Activated naive CD8-positive, alpha-beta T cell treated with anti-CD3 and anti-CD28 coated beads, Interleukin-2, amount 10 ng/mL, durations not matched to agents 7 days and 5 days (primary cell): ENCODE measurements around the gene ELP5. TPM values are rescaled to one million over a fixed set of nuclear protein-coding genes. Genes with fewer than 3 reads are reported as not detected.

Experiments used
- ATAC-seq: fragments of 150-1000 bp; cut with Tn5 transposase; one replicate; pipeline ENCODE4 v1.10.0; 2021; ENCODE audit warnings: low read depth, moderate library complexity
- POLR2A ChIA-PET: fragments of 350-600 bp; sonication (Branson Sonifier 250); formaldehyde crosslinking; loops from one replicate; lab custom pipeline; 2021; ENCODE audit warnings: antibody characterized with exemption; lab: Charles Lee
- DNase-seq: peaks from one replicate; pipeline ENCODE4 v3.0.0; 2021
- H3K27ac Mint-ChIP-seq: one replicate; pipeline ENCODE4 v1.8.0; 2022; ENCODE audit warnings: mild to moderate bottlenecking, mixed read lengths
- H3K27me3 Mint-ChIP-seq: one replicate; pipeline ENCODE4 v1.8.0; 2022; ENCODE audit warnings: mild to moderate bottlenecking, moderate library complexity, mixed read lengths
- H3K36me3 Mint-ChIP-seq: one replicate; pipeline ENCODE4 v1.8.0; 2021; ENCODE audit warnings: mild to moderate bottlenecking, mixed read lengths
- H3K4me1 Mint-ChIP-seq: one replicate; pipeline ENCODE4 v1.8.0; 2021; ENCODE audit warnings: mixed read lengths
- H3K4me3 Mint-ChIP-seq: one replicate; pipeline ENCODE4 v1.8.0; 2022; ENCODE audit warnings: mild to moderate bottlenecking, moderate library complexity, mixed read lengths
- H3K9me3 Mint-ChIP-seq: one replicate; pipeline ENCODE4 v1.8.0; 2021; ENCODE audit warnings: mixed read lengths
- total RNA-seq, 2 experiments: library from RNA; stranded (reverse); gene quantifications; one replicate each; pipeline ENCODE4 v1.2.3, GENCODE V29; 2021

The ELP5 gene, protein sequence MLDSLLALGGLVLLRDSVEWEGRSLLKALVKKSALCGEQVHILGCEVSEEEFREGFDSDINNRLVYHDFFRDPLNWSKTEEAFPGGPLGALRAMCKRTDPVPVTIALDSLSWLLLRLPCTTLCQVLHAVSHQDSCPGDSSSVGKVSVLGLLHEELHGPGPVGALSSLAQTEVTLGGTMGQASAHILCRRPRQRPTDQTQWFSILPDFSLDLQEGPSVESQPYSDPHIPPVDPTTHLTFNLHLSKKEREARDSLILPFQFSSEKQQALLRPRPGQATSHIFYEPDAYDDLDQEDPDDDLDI
- 10 to 100 TPM; 49.5 to 52.0 TPM for total RNA-seq

- no peaks in the 10 kb centered on the region for H3K27me3 Mint-ChIP-seq
- DNase-seq, result peak; percentile 91
- H3K27ac Mint-ChIP-seq, result peak within 1 kb of the TSS; percentile 100
- no peaks in the 10 kb centered on the region for H3K9me3 Mint-ChIP-seq
- ATAC-seq, result peak; percentile 66
- POLR2A ChIA-PET, result interaction anchor here (0.9 to 4.0 kb wide), 4 partner anchors 10 to 84 kb away, joined by 3 to 56 read pairs (median 19); partner anchors contain the start of genes ACADVL, ACAP1, DLG4 and DVL2
- H3K36me3 Mint-ChIP-seq, result peaks cover 11% of the 10 kb centered on the region
- H3K4me1 Mint-ChIP-seq, result peaks cover 39% of the 10 kb centered on the region
- peak within 1 kb of the TSS; percentile 99 for H3K4me3 Mint-ChIP-seq
Measured at GRCh38 chr17:7252176-7253043, at the start of gene ELP5. TSS of gene ELP5 (plus strand) at chr17:7252215. CDS start at chr17:7252551, 336 bp downstream.

- Mint-ChIP-seq H3K27ac (peak overlapping the region; percentile 68), H3K4me1 (peaks cover 24% of the 10 kb centered on the region), H3K9me3 (no peaks in the 10 kb centered on the region), H3K27me3 (no peaks in the 10 kb centered on the region), H3K36me3 (peaks cover 5% of the 10 kb centered on the region), H3K4me3 (peak overlapping the region; percentile 17)
- ATAC-seq (no peak), DNase-seq (no peak)
- POLR2A ChIA-PET, result no interaction called here
Measured at GRCh38 chr17:7203391-7203790, 48.6 kb upstream of the ELP5 start.

DNA sequence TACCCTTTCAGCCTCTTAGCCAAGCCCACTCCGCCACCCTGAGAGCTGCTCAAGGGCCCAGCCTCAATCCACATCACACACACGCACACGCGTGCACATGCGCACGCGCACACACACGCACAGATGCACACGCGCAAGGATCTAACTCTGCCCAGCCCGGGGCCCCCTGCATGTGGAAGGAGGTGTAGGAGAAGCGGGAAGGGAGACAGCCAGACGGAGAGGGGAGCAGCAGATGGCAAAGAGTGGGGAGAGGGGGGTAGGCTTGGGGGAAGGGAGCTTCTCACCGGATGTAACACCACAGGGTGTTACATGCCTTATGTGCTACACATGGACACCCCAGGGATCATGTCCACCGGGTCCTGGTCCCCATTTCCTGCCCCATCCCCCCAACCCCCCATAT is 47.7 kb upstream of the ELP5 start:
- Mint-ChIP-seq H3K36me3 (peaks cover 5% of the 10 kb centered on the region), H3K9me3 (no peaks in the 10 kb centered on the region), H3K27me3 (no peaks in the 10 kb centered on the region), H3K4me1 (peaks cover 24% of the 10 kb centered on the region), H3K4me3 (peak overlapping the region; percentile 91), H3K27ac (peak overlapping the region; percentile 92)
- no peak for DNase-seq
- ATAC-seq, result peak; percentile 12
- POLR2A ChIA-PET, result interaction anchor here (0.7 to 1.4 kb wide), 4 partner anchors 15 to 504 kb away, joined by 3 to 6 read pairs (median 4); partner anchors contain the start of gene DLG4

DNA sequence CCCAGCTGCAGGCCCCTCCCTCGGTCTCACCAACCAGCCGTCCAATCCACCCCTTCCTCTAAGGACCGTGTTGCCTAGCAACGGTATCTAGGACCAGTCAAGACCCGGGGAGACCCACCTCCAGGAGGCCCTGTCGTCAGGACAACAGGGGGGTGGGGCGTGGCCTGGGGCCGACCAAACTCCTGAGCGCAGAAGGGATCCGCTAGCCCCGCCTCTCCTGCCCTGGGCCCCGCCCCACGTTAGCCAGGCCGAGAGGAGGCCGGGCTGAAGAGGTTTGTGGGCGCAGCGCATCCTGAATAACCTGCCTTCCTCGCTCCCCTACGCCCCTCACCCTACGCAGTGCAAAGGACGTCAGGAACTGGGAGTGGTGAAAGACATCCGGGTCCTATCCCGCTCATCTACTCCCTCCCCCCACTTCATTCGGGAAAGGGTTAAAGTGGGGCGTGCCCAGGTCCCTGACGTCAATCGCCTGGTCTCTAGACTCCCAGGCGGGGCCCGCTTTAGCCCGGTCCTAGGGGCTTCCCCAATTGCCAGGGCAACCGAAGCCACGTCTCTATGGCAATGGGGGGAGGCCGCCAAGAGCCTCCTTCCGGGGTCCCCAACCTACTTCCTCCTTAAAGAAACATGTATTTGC is 47.1 kb upstream of the ELP5 start:
- DNase-seq (peak; percentile 94), ATAC-seq (peak; percentile 86)
- Mint-ChIP-seq H3K4me3 (peak overlapping the region; percentile 91), H3K27me3 (peaks cover 2% of the 10 kb centered on the region), H3K4me1 (peaks cover 24% of the 10 kb centered on the region), H3K27ac (peak overlapping the region; percentile 92), H3K36me3 (peaks cover 5% of the 10 kb centered on the region), H3K9me3 (no peaks in the 10 kb centered on the region)
- POLR2A ChIA-PET, result interaction anchor here (0.7 to 1.4 kb wide), 5 partner anchors 14 to 504 kb away, joined by 3 to 6 read pairs (median 4); partner anchors contain the start of gene DLG4

DNA sequence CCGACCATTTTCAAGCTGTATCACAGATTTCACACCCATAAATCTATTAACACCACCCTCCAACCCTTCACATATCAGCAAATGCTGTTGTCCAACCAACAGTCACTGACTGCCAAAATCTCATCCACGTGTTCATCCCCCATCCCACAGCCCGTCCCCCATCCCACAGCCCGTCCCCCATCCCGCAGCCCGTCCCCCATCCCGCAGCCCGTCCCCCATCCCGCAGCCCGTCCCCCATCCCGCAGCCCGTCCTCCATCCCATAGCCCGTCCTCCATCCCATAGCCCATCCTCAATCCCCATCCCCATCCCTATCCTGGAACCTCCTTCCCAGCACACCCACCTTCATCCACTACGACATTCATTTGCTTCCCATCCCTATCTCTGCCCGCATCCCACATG is 46.5 kb upstream of the ELP5 start:
- Mint-ChIP-seq H3K27ac (peak overlapping the region; percentile 92), H3K36me3 (peaks cover 5% of the 10 kb centered on the region), H3K4me3 (peak overlapping the region; percentile 91), H3K4me1 (peaks cover 24% of the 10 kb centered on the region), H3K9me3 (no peaks in the 10 kb centered on the region), H3K27me3 (peaks cover 5% of the 10 kb centered on the region)
- POLR2A ChIA-PET, result interaction anchor here (0.8 to 1.2 kb wide), 2 partner anchors 32 to 33 kb away, joined by 3 read pairs; partner anchors contain the start of gene PHF23
- DNase-seq (no peak), ATAC-seq (no peak)

DNA sequence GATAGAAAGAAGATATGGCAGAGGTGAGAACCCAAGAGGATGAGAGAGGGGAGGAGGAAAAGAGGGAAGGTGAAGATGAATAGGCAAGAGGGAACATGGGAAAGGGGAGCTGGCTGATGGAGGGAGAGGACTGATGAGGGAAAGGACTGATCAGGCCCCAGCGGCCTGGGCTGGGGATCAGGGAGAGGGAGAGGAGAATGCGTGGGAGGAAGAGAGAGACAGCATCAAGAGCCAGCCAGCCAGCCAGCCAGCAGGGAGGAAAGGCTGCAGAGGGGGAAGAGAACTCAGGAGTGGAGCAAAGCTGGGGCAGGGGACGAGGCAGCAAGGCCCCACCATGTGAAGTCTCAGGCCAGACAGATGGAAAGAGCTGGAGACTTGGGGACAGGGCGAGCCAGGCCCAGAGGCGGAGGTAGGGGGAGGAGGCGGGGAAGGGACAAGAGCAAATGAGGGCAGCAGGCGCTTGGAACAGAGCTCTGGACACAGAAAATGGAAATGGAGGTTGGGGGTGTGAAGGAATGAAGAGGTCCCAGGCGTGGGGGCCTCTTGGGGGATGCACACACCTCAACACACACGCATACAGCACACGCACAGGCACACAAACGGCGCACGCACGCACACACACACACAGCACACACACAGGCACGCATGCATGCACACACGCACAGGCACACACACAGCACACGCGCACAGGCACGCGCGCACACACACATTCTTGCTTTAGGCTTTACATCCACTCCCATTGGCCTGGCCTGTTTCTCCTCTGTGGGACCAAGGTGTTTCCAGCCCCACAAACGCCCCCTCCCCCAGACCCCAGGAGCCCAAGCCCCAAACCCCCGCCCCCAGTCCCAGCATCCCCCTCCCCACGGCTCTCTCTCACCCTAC is 44.7 kb upstream of the ELP5 start:
- POLR2A ChIA-PET, result interaction anchor here (1.4 kb wide), 1 partner anchor 9 kb away, joined by 3 read pairs; no protein-coding TSS in a partner anchor
- no peak for ATAC-seq
- Mint-ChIP-seq H3K27me3 (peaks cover 7% of the 10 kb centered on the region), H3K27ac (peak overlapping the region; percentile 28), H3K36me3 (peaks cover 5% of the 10 kb centered on the region), H3K4me3 (no peak overlapping the region), H3K9me3 (no peaks in the 10 kb centered on the region), H3K4me1 (peaks cover 30% of the 10 kb centered on the region)
- no peak for DNase-seq

GRCh38 chr17:7208027-7208571 is 43.9 kb upstream of the ELP5 start:
- no peak for ATAC-seq
- Mint-ChIP-seq H3K27me3 (peaks cover 7% of the 10 kb centered on the region), H3K36me3 (peaks cover 2% of the 10 kb centered on the region), H3K4me3 (no peak overlapping the region), H3K4me1 (peaks cover 31% of the 10 kb centered on the region), H3K27ac (no peak overlapping the region), H3K9me3 (no peaks in the 10 kb centered on the region)
- POLR2A ChIA-PET, result interaction anchor here (1.4 kb wide), 1 partner anchor 8 kb away, joined by 3 read pairs; no protein-coding TSS in a partner anchor
- no peak for DNase-seq

DNA sequence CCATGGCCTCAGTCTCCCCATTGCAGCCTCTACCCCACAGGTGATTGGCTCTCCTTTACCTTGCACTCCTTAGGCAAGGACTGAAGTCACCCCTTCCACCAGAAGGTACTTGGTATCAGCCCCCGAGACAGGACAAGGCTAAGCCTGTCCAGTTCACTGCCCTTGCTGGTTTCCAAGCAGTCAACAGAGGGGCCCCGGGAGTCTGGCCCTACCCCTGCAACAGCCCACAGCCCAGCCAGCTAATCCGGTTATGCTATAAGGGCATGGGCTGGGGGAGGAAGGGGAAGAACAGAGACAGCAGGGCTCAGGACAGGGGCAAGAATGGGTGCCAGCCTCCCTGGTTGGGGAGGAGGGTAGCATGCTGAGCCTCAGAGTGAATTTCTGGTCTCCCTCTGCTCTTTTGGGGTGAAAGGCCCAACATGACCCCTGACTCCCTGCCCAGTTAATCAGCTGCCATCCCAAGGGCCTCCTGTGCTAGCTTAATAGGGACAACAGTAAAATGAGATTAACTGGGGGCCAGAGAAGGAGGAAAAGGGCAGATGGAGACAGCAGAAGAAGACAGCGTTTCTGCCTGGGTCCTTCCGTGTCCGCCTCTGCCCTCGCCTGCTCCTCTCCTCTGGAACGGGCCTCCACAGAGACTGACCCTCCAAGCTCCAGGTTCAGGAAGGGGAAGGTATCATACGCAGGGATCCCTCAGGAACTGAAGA is 43.1 kb upstream of the ELP5 start:
- no peaks in the 10 kb centered on the region for H3K9me3 Mint-ChIP-seq
- peaks cover 7% of the 10 kb centered on the region for H3K27me3 Mint-ChIP-seq
- no peaks in the 10 kb centered on the region for H3K36me3 Mint-ChIP-seq
- POLR2A ChIA-PET, result no interaction called here
- peak overlapping the region; percentile 3 for H3K27ac Mint-ChIP-seq
- ATAC-seq (no peak), DNase-seq (no peak)
- H3K4me3 Mint-ChIP-seq, result no peak overlapping the region
- H3K4me1 Mint-ChIP-seq, result peaks cover 37% of the 10 kb centered on the region

DNA sequence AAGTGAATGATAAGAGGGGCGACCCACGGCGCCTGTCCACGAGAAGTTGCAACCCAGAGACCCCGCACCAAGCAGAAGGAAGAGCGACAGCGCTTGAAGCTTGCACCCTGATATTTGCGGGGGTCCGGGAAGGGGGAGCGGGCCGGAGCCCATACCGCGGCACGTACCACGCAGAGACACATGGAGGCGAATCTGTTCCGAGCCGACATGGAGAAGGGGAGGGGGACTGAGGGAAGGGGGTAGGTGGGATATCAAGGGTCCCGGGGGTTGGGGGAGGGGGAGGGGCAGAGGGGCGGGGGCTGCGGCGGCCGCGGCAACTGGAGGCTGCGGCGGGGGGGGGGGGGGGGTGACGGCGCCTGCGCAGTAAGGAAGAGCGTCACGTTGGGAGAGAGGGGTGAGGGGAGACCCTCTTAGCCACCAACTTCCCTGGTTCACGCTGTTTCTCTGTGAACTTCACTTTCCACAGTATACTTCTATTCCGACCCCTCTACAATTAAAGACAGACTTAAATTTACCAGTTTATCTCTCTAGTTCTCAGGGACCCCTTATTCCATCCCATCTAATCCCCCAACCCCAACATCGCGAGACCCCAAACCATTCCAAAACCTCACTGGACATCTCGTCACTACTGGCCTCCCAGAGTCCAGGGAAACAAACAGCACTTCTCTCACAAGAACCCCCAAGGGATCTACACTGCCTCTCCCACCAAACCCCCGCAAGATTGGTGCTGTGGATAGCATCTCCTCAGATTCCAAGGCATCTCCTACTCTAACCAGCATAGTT is 40.3 kb upstream of the ELP5 start:
- no peak for DNase-seq
- ATAC-seq, result no peak
- Mint-ChIP-seq H3K27ac (no peak overlapping the region), H3K36me3 (no peaks in the 10 kb centered on the region), H3K4me1 (peaks cover 35% of the 10 kb centered on the region), H3K9me3 (no peaks in the 10 kb centered on the region), H3K4me3 (no peak overlapping the region), H3K27me3 (peaks cover 7% of the 10 kb centered on the region)
- POLR2A ChIA-PET, result no interaction called here

DNA sequence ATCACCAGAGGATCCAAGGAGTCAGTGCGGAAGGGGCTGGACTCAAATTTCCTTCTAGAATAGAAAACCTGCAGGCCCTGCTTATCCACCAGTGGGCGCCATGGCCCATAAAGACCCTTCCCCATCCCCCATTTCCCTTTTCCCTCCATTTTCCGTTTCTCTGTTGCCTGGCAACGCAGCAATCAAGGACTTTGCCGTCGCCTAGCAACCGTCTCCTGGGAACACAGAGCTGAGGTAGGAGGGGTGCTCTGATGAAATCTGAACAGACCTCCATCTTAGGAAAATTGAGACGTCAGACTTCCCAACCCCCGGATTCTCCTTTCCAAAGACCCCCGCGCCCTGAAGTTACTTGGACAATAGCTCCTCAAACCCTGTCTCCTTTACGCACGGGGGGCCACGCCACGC is 38.1 kb upstream of the ELP5 start:
- peak overlapping the region; percentile 95 for H3K27ac Mint-ChIP-seq
- DNase-seq (no peak), ATAC-seq (no peak)
- peaks cover 7% of the 10 kb centered on the region for H3K27me3 Mint-ChIP-seq
- no peaks in the 10 kb centered on the region for H3K9me3 Mint-ChIP-seq
- peaks cover 47% of the 10 kb centered on the region for H3K4me1 Mint-ChIP-seq
- H3K4me3 Mint-ChIP-seq, result peak overlapping the region; percentile 97
- POLR2A ChIA-PET, result interaction anchor here (0.7 to 2.8 kb wide), 5 partner anchors 21 to 123 kb away, joined by 3 to 15 read pairs (median 4); partner anchors contain the start of genes ACAP1, CTDNEP1, DVL2 and PHF23
- no peaks in the 10 kb centered on the region for H3K36me3 Mint-ChIP-seq
